SK-N-MC (cell line): ENCODE results near the gene GLT6D1.

Source experiments
- EZH2 ChIP-seq: fragments of 200-600 bp; sonication (generic); IDR thresholded peaks from one replicate; pipeline ENCODE4 v1.6.1; 2017; ENCODE audit warnings: antibody characterized with exemption
- POLR2AphosphoS5 ChIP-seq: IDR thresholded peaks from 2 replicates; pipeline ENCODE4 v1.6.1; 2012; ENCODE audit warnings: mild to moderate bottlenecking, low read depth, low read length, borderline replicate concordance

- no peak for TF ChIP-seq EZH2
- TF ChIP-seq POLR2AphosphoS5: no peak
These were observed 51.0 kb downstream of the GLT6D1 start for GRCh38 chr9:135588371-135588770.
